NCI-H2227 (cell line): ENCODE data around the gene IDUA.
"Not testable (repeated sequence)": the region's sequence is repeated elsewhere in the genome, so short reads cannot be mapped to it uniquely, and the experiment has no call there.

Source experiments
- DNase-seq: peaks from one replicate; lab custom pipeline; 2025; ENCODE audit not compliant: unreplicated experiment; lab: John Stamatoyannopoulos, UW

Gene IDUA

GRCh38 chr4:986879-987623 lies at the start of gene IDUA:
TSS of gene IDUA (plus strand) at chr4:987044. CDS start at chr4:987085, 41 bp downstream.
- DNase-seq: peak; percentile 73

- DNase-seq: not testable (repeated sequence)
Observed at GRCh38 chr4:939508-939907, 47.3 kb upstream of the IDUA start.

DNA sequence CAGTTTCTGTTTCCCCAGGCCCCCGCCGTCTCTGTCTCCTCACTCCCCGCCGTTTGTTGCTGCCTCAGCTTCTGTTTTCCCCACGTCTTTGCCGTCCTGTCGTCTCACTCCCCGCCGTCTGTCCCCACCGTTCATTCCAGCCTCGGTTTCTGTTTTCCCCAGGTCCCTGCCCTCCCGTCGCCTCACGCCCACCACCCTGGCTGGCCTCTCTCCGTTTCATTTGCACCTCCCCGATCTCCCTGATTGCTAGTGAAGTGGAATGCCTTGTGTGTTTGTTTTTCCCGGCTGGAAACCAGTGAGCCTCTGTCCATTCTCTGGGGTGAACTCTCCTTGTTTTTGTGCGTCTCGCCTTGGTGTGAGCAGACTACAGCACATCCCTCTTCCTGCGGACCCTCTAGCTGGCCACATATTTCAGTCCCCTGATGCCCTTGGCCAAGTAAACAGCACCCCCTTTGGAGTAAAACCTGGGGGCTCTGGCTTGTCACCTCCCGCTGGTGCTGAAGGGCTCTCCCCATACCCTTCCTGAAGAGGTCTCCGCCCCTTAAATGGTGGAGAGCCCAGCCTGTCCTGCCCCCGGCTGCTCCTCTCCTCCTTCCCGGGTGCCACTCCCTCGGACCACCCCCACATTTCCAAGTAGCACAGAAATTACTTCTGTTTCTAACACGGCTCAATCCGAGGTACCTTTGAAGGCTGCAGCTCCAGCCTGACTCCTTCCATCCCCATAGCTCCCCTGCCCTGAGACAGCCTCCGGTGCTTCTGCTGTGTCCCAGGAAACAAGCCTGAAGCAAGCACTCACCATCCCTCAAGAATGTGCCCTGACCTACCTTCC lies 41.4 kb upstream of the IDUA start:
- no peak for DNase-seq

DNA sequence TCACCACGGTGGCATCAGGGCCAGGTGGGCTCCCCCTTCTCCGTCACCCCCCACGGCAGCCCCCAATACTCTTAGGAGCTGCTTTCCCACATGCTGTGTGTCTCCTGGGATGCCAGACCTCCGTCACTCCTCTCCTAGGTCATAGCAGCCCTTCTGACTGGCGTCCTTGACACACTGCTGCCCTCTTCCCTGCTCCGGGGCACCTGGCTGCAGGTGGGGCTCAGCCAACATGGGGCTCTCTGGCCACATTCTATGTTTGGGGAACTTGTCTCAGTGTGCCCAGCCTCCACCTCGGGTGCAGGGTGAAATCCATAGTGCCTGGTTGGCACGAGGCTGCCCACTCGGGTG lies 40.8 kb upstream of the IDUA start:
- DNase-seq: no peak

DNA sequence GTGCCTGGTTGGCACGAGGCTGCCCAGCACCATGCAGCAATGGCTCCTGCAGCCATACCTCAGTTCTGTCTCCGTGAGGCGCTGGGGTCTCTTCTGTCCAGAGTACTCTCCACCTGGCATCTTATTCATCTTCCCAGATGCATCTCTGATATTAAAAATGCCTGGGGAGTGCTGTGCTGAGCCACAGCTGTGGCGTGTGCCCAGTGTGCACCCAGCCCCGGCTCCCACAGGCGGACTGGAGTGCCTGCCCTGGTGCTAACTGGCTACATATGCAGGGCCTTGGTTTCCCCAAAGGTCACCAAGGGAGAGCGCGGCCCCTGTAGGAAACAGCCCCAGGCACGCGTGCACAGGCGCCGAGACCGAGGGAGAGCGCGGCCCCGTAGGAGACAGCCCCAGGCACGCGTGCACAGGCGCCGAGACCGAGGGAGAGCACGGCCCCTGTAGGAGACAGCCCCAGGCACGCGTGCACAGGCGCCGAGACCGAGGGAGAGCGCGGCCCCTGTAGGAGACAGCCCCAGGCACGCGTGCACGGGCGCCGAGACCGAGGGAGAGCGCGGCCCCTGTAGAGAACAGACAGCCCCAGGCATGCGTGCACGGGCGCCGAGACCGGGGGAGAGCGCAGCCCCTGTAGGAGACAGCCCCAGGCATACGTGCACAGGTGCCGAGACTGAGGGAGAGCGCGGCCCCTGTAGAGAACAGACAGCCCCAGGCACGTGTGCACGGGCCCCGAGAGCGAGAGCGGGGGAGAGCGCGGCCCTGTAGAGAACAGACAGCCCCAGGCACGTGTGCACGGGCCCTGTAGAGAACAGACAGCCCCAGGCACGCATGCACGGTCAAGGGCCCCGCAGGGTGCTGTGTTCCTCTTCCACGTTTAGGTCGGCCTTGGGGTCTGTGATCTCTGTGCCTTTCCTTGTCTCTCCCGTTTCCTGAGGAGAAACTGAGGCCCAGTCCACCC lies 40.0 kb upstream of the IDUA start:
- DNase-seq: no peak

- DNase-seq: no peak
Observed at GRCh38 chr4:947491-947971, 39.3 kb upstream of the IDUA start.

DNA sequence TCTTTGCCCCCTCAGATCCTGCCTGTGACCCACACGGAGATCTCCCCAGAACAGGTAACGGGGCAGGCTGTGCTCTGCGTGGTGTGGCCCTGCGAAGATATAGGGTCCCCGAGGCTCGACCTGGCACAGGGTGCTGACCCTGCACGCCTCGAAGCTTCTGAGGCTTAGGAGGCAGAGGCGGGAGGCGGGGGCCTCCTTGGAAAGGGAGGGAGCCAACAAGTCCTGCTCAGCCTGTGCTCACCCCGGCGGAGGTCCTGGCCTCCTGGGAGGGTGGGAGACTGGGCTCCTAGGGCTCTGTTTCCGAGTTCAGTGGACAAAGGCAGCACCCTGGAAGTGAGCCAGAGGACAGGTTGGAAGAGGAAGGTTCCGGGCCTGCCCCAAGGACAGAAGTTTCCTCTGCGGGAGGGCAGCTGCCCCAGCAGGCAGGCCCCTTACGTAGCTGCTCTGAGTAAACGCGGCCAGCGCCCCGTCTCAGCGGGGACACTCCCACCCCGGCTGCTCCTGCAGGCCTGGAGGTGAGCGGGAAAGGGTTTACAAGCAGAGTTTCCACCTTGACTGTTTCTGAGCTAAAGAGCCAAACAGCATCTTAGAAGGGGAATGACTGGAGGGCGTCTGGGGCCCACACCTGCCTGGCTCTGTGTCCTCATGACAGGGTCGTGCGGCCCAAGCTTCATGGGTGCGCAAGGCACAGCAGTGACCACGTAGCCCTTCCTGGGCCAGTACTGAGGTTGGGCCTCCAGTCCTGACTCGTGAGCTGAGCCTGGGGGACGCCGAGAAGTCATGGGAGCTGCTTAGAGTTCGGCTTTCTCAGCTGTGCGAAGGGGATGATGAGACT lies 38.5 kb upstream of the IDUA start:
- no peak for DNase-seq

DNA sequence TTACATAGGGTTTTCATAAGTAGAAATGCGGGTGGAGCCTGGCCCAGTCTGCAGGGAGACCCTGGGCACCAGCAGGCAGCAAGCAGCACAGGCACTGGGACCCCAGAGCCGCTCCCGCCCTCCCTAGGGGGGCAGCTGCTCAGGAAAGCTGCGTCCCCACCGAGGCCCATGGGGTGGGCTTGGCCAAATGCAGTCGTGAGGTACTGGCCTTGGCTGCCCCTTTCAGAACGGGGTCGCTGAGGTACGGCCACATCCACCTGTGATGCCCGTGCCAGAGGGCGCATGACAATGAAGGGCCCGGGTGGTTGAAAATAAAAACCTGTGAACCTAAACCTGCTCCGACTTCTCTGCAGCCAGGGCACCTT lies 37.9 kb upstream of the IDUA start:
- no peak for DNase-seq

DNA sequence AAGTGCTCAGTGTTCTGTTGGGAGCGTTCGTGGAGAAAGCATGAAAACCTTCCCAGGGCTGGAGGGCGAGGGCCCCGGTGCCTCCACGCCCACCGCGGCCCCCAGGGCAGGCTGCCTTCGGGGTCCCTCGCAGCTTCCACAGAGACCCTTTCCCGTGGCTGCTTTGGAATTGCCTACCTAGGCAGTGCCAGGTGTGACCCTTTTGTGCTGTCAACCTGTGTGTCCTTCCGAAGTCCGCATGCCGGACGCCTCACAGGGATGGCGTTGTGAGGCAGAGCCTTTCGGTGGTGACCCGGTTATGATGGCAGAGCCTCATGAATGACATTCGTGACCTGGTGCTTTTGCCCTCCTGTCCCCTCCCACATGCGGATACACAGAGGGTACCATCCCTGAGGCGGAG lies 37.2 kb upstream of the IDUA start:
- no peak for DNase-seq

DNA sequence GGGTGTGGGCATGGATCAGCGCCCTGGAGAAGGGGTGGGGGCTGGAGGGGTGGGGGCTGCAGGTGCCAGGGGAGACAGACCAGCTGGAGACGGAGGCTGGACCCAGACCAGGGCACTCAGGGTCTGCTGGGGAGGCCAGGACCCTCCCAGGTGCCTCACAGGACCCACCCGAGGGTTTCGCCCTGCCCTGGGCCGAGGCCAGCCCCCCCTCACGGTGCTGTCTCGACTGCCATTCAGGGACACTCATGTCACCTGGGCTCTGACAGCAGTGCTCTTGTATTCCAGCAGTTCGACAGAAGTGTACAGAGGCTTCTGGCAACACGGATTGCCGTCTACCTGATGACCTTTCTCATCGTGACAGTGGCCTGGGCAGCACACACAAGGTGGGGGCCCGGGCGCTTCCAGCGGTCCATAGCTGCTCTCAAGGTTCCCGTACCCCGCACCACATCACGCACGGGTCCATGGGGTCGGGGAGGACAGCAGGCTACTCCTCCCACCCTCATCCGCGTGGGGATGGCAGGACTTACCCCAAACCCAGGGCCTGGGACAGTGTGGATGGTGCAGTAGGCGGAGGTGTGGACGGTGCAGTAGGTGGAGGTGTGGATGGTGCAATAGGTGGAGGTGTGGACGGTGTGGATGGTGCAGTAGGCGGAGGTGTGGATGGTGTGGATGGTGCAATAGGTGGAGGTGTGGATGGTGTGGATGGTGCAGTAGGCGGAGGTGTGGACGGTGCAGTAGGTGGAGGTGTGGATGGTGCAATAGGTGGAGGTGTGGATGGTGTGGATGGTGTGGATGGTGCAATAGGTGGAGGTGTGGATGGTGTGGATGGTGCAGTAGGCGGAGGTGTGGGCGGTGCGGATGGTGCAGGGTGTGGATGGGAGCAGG lies 36.5 kb upstream of the IDUA start:
- no peak for DNase-seq

DNA sequence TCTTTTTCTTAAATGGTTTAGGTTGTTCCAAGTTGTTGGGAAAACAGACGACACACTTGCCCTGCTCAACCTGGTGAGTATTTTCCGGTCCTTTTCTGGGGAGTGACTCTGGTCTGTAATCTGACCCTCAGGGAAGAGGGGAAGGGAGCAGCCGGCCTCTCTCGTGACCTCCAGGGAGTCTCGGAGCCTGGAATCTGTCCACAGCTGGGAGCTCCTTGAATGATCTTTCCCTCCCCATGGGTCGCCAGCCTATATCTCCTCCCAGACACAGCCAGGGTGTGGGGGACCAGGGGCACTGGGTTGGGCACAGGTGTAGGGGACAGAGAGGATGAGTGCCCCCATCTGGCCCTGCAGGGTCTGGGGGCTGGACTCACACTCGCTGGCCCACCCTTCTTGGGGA lies 35.7 kb upstream of the IDUA start:
- no peak for DNase-seq

DNA sequence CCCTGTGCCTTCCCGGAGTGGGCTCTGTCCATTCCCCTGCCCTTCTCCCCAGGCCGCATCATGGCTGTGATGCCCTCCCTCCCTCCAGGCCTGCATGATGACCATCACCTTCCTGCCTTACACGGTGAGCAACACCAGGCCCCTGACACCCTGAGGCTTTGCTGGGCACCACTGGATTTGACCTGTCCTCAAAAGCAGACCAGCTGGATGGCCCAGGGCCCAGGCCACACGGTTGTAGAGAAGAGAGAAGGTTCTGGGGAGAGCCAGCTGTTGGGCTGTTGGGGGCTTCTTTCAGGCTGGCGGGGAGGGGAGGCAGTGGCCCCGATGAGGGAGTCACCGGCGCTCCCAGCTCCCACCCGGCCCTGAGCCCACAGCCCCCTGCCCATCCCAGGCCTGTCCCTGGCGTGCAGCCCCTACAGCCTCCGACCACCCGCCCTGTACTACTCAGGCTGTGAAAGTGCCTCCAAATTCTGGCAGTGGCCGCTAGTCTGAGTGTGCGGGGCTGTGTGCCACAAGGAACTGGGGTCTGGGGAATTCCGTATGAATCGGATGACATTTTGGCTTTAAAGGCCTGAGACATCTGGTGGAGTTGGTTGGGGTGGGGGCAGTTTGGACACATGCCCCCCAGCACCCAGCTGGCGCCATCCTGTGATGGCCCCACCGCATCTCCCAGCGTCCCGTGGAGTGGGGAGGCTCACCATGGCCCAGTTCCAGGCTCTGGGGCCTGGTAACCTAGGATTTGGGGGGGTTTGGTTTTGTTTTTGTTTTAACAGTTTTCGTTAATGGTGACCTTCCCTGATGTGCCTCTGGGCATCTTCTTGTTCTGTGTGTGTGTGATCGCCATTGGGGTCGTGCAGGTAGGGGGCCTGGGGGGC lies 35.0 kb upstream of the IDUA start:
- DNase-seq: no peak

- DNase-seq: no peak
Observed at GRCh38 chr4:952881-953573, 33.8 kb upstream of the IDUA start.

- no peak for DNase-seq
Observed at GRCh38 chr4:953574-953915, 33.3 kb upstream of the IDUA start.

DNA sequence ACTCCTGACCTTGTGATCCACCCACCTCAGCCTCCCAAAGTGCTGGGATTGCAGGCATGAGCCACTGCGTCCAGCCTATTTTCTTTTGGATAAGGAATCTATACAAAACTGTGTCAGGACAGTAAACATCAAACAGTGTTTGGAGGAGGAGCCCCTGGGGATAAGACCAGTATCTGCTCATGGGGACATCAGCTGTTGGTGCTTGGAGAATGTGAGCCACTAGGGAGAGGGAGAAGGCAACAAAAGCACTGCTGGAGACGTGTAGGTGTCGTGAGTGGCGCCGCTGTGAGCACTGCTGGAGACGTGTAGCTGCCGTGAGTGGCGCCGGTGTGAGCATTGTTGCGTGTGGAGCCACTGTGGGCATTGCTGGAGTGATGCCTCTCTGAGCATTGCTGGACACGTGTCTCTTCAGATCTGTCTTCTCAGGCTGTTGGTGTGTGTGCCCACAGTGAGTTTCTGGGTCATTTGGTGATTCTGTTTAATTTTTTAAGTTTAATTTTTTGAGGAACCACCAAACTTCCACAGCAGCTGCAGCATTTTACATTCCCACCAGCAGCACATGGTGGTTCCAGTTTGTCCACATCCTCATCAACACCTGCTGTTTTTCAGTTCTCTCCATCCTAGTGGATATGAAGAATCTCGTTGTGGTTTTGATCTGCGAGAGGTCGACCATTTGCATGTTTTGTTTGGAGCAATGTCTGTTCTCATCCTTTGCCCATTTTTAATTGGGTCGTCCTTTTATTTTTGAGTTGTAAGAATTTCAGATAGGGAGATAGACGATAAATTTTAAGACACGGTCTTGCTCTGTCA lies 32.4 kb upstream of the IDUA start:
- no peak for DNase-seq

DNA sequence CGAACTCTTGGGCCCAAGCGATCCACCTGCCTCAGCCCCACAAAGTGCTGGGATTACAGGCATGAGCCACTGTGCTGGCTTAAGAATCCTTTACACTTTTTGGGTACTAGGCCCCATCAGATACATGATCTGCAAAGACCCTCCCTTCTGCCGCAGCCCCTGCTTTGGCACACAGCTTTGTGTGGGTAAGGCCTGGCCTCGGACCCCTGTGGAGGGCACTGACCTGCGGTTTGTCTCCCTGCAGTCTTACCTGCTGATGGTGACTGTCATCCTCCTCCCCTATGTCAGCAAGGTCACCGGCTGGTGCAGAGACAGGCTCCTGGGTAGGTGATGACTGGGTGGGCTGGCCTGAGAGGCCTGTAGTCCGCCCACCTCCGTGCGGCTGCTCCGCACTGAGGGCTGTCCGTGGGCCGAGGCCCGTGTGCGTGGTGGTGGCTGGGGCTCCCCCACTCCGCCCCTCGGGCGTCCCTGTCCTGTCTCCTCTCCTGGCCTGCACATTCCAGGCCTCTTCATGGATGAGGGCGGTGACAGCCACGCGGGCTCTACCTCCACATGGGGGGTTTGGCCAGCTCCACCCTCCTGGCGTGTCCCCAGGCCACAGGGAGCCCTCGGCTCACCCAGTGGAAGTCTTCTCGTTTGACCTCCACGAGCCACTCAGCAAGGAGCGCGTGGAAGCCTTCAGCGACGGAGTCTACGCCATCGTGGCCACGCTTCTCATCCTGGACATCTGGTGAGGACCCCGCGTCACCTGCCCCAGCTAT lies 31.5 kb upstream of the IDUA start:
- DNase-seq: no peak
